Keratinocyte (primary cell): Measurements from ENCODE around the gene BRSK1.

Experiments
- CTCF ChIP-seq, 3 experiments: IDR thresholded peaks in 1 of 3; conservative IDR thresholded peaks in 1 of 3; optimal IDR thresholded peaks in 1 of 3; 2 replicates in 2 of 3; 3 replicates in 1 of 3; pipeline versions ENCODE3 to v1.5.1; 2011; ENCODE audit warnings: low read length in 3 of 3, mild to moderate bottlenecking in 3 of 3, moderate library complexity in 2 of 3, control low read depth in 1 of 3, inconsistent platforms in 1 of 3; ENCODE audit not compliant: insufficient read depth in 2 of 3; ENCODE audit errors: extremely low read depth in 1 of 3
- EZH2 ChIP-seq: IDR thresholded peaks from one replicate; pipeline ENCODE4 v1.6.1; 2012; ENCODE audit warnings: inconsistent platforms, mild to moderate bottlenecking, low read length, moderate library complexity

- no peak for TF ChIP-seq CTCF (optimal IDR thresholded peaks at IDR 0.05 in 1 of 3, IDR thresholded peaks at IDR 0.05 in 1 of 3, conservative IDR thresholded peaks at IDR 0.05 in 1 of 3; ENCODE audit: extremely low read depth in 1 of 3, insufficient read depth in 2 of 3, low read length in 3 of 3)
- TF ChIP-seq EZH2 = no peak
These were observed 37.0 kb upstream of the BRSK1 start for GRCh38 chr19:55246462-55247451.
